ENCODE data around the gene TMEM176A.

TMEM176A gene

GRCh38 chr7:150830937-150831336 lies 30.4 kb downstream of the TMEM176A start:
- no peak overlapping the region for H3K4me3 ChIP-seq (ENCODE audit: low read length)

DNA sequence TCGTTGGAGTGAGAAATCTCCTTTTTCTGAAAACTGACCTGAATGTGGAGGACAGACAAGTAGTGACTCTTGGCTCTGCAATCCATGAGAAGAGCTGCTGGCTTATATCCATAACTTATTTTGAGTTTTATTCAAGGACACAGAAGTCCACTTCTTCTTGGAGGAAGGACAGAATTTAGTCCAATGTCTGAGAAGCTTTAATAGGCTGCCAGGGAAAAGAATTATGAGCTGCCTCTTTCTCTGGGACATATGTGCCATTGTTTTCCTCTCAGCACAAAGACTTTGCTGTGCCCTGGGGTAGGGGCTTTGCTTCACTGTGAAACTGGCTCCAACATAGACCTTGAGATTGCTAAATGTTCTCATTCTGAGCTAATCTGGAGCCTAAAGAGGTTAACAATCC lies 31.3 kb downstream of the TMEM176A start:
- no peak overlapping the region for H3K4me3 ChIP-seq (ENCODE audit: low read length)
- H3K27me3 ChIP-seq (ENCODE audit: insufficient read depth, low read length) = no peaks in the 10 kb centered on the region
- no peaks in the 10 kb centered on the region for H3K36me3 ChIP-seq (ENCODE audit: insufficient read depth, low read length)
- no peaks in the 10 kb centered on the region for H3K4me1 ChIP-seq (ENCODE audit: insufficient read depth, low read length)
- H3K9me3 ChIP-seq (ENCODE audit: low read length) = no peaks in the 10 kb centered on the region
- H2AFZ ChIP-seq (ENCODE audit: low read depth, low read length) = no peak overlapping the region

More at GRCh38 chr7:150830937-150831336, 30.4 kb downstream of the TMEM176A start:
- H3K27me3 ChIP-seq (ENCODE audit: insufficient read depth, low read length) = no peaks in the 10 kb centered on the region
- no peak overlapping the region for H2AFZ ChIP-seq (ENCODE audit: low read depth, low read length)
- no peaks in the 10 kb centered on the region for H3K4me1 ChIP-seq (ENCODE audit: insufficient read depth, low read length)
- no peaks in the 10 kb centered on the region for H3K36me3 ChIP-seq (ENCODE audit: insufficient read depth, low read length)
- H3K9me3 ChIP-seq (ENCODE audit: low read length) = no peaks in the 10 kb centered on the region

DNA sequence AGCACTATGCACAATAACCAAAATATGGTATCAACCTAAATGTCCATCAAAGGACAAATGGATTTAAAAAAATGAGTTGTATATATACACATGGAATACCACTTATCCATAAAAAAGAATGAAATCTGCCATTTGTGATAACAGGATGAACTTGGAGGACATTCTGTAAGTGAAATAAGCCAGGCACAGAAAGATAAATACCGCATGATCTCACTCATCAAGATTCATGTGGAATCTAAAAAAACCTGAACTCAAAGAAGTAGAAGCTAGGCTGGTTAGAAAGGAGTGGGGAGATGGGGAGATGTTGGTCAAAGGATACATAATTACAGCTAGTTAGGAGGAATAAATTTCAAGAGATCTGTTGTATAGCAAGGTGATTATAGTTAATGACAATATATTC lies 34.5 kb downstream of the TMEM176A start:
- peaks cover under 1% of the 10 kb centered on the region for H3K27me3 ChIP-seq (ENCODE audit: insufficient read depth, low read length)
- no peaks in the 10 kb centered on the region for H3K4me1 ChIP-seq (ENCODE audit: insufficient read depth, low read length)
- no peaks in the 10 kb centered on the region for H3K9me3 ChIP-seq (ENCODE audit: low read length)
- no peaks in the 10 kb centered on the region for H3K36me3 ChIP-seq (ENCODE audit: insufficient read depth, low read length)
- H2AFZ ChIP-seq (ENCODE audit: low read depth, low read length) = no peak overlapping the region
- no peak overlapping the region for H3K4me3 ChIP-seq (ENCODE audit: low read length)

DNA sequence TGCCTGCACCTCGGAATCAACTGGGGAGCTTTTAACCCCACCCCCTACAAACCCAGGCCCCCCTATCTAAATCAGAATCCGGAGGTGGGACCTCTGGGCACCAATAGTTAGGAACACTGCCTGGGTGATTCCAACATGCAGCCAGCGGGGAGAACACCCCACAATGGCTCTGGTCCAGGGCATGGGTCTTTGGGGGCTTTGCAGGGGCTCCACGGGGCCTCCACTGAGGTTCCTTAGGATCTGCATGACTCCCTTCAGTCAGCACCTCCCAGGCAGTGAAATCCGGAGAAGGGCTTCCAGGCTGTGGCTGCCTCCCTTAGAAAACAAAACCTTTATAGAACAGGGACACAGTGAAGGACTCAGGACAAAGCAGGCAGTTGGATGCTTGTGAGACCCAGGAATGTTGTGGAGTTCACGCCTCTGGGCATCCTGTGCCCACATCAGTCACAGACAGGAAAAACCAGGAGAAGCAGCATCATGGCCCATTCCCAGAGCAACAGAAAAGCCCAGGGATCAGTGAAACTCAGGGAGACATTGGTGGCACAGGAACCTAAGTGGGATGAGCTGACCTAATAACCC lies 35.2 kb downstream of the TMEM176A start:
- Histone ChIP-seq H3K36me3 (ENCODE audit: insufficient read depth, low read length) (no peaks in the 10 kb centered on the region), H3K4me3 (ENCODE audit: low read length) (no peak overlapping the region), H3K27me3 (ENCODE audit: insufficient read depth, low read length) (peaks cover 3% of the 10 kb centered on the region), H3K4me1 (ENCODE audit: insufficient read depth, low read length) (no peaks in the 10 kb centered on the region), H3K9me3 (ENCODE audit: low read length) (no peaks in the 10 kb centered on the region), H2AFZ (ENCODE audit: low read depth, low read length) (no peak overlapping the region)

DNA sequence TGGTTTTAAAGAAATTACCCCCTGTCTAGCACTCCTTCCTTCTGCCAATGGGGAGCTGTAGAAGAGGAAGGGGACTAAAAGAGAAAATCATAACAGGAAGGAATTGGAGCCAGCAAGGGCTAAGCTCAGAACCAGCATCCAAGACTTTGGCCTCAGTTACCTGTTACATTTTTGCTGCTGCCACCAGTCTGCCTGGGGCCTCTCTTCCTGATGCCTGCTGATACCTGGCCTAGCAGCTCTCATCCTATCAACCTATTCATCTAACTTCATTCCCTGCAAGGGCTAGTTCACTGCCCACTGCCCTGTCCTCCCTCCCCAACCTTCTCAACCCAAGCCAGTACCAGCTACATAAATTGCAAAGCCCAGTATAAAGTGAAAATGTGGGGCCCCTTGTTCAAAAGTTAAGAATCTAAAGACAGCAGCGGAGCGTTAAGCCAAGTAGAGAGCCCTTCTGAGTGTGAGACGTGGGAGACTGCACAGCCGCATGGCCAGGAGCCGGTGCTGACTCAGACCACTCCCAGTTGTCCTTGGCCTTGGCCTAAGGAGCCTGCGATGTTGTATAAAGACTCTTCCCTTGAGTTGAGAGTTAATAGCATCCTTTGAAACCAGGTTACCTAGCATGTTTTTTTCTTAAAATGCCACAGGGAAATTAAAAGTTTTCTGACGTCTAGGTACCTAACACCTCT lies 38.5 kb downstream of the TMEM176A start:
- Histone ChIP-seq H3K9me3 (ENCODE audit: low read length) (no peaks in the 10 kb centered on the region), H3K27me3 (ENCODE audit: insufficient read depth, low read length) (peaks cover 3% of the 10 kb centered on the region), H3K36me3 (ENCODE audit: insufficient read depth, low read length) (no peaks in the 10 kb centered on the region), H3K4me1 (ENCODE audit: insufficient read depth, low read length) (no peaks in the 10 kb centered on the region), H3K4me3 (ENCODE audit: low read length) (no peak overlapping the region), H2AFZ (ENCODE audit: low read depth, low read length) (no peak overlapping the region)

DNA sequence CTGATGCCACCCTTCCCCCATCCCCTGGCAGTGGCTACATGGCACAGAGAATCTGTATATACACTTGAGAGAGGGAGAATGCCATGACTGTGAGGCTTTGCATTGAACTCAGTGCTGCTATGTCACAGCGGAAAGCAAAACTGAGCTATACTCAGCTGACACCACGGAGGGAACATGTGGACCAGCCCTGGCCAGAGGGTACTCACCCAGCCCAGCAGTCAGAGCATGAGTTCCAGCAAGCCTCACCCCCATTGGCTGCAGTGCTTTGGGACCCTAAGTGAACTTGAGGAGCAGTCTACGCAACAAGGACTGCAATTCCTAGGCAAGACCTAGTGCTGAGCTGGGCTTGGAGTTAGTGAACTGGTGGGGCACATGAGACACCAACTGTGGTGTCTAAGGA lies 41.4 kb downstream of the TMEM176A start:
- H3K9me3 ChIP-seq (ENCODE audit: low read length) = no peaks in the 10 kb centered on the region
- peaks cover 3% of the 10 kb centered on the region for H3K27me3 ChIP-seq (ENCODE audit: insufficient read depth, low read length)
- no peaks in the 10 kb centered on the region for H3K36me3 ChIP-seq (ENCODE audit: insufficient read depth, low read length)
- no peak overlapping the region for H2AFZ ChIP-seq (ENCODE audit: low read depth, low read length)
- no peaks in the 10 kb centered on the region for H3K4me1 ChIP-seq (ENCODE audit: insufficient read depth, low read length)
- H3K4me3 ChIP-seq (ENCODE audit: low read length) = no peak overlapping the region

DNA sequence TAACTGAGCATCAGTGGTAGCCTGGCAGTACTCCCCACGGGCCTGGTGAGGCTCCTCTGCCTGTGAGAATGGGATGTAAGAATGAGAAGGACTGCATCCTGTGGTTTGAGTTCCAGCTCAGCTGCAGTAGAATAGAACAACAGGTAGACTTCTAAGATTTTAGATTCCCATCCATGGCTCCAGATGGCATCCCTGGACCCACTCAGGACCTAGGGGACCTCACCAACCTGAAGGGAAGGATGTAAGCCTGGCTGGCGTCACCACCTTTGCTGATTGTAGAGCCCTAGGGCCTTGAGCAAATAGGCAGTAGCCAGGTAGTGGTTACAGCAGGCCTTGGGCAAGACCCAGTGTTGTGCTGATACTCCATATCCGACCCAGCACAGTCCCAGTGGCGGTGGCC lies 42.1 kb downstream of the TMEM176A start:
- no peak overlapping the region for H3K4me3 ChIP-seq (ENCODE audit: low read length)
- H3K9me3 ChIP-seq (ENCODE audit: low read length) = no peaks in the 10 kb centered on the region
- H2AFZ ChIP-seq (ENCODE audit: low read depth, low read length) = no peak overlapping the region
- H3K4me1 ChIP-seq (ENCODE audit: insufficient read depth, low read length) = no peaks in the 10 kb centered on the region
- peaks cover 3% of the 10 kb centered on the region for H3K27me3 ChIP-seq (ENCODE audit: insufficient read depth, low read length)
- no peaks in the 10 kb centered on the region for H3K36me3 ChIP-seq (ENCODE audit: insufficient read depth, low read length)

GRCh38 chr7:150845421-150845861 lies 44.9 kb downstream of the TMEM176A start:
- H3K36me3 ChIP-seq (ENCODE audit: insufficient read depth, low read length) = no peaks in the 10 kb centered on the region
- no peaks in the 10 kb centered on the region for H3K9me3 ChIP-seq (ENCODE audit: low read length)
- H3K27me3 ChIP-seq (ENCODE audit: insufficient read depth, low read length) = no peaks in the 10 kb centered on the region
- H2AFZ ChIP-seq (ENCODE audit: low read depth, low read length) = no peak overlapping the region
- H3K4me3 ChIP-seq (ENCODE audit: low read length) = no peak overlapping the region
- H3K4me1 ChIP-seq (ENCODE audit: insufficient read depth, low read length) = no peaks in the 10 kb centered on the region

GRCh38 chr7:150846291-150847115 lies 45.9 kb downstream of the TMEM176A start:
- Histone ChIP-seq H3K27me3 (ENCODE audit: insufficient read depth, low read length) (no peaks in the 10 kb centered on the region), H2AFZ (ENCODE audit: low read depth, low read length) (no peak overlapping the region), H3K9me3 (ENCODE audit: low read length) (no peaks in the 10 kb centered on the region), H3K36me3 (ENCODE audit: insufficient read depth, low read length) (no peaks in the 10 kb centered on the region), H3K4me3 (ENCODE audit: low read length) (no peak overlapping the region), H3K4me1 (ENCODE audit: insufficient read depth, low read length) (no peaks in the 10 kb centered on the region)

DNA sequence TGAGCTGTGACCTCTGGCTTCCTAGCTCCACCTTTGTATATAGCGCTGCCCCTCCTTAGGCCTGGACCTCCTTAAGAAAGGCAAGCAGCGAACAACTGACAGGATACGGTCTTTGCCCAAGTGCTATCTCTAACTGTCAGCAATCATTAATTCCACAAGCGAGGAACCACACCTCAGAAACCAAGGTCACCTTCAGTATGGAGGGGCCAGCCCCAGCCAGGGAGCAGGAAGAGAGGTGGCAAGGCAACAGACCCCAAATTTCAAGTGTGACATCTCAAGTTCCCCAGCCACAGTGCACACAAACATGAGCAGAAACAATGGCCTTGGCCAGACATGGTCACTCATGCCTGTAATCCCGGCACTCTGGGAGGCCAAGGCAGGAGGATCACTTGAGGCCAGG lies 47.0 kb downstream of the TMEM176A start:
- Histone ChIP-seq H3K27me3 (ENCODE audit: insufficient read depth, low read length) (peaks cover 6% of the 10 kb centered on the region), H3K9me3 (ENCODE audit: low read length) (no peaks in the 10 kb centered on the region), H3K4me1 (ENCODE audit: insufficient read depth, low read length) (no peaks in the 10 kb centered on the region), H3K4me3 (ENCODE audit: low read length) (no peak overlapping the region), H3K36me3 (ENCODE audit: insufficient read depth, low read length) (no peaks in the 10 kb centered on the region), H2AFZ (ENCODE audit: low read depth, low read length) (no peak overlapping the region)

GRCh38 chr7:150848111-150848510 lies 47.5 kb downstream of the TMEM176A start:
- no peak overlapping the region for H2AFZ ChIP-seq (ENCODE audit: low read depth, low read length)
- H3K36me3 ChIP-seq (ENCODE audit: insufficient read depth, low read length) = no peaks in the 10 kb centered on the region
- H3K4me3 ChIP-seq (ENCODE audit: low read length) = no peak overlapping the region
- peaks cover 8% of the 10 kb centered on the region for H3K27me3 ChIP-seq (ENCODE audit: insufficient read depth, low read length)
- no peaks in the 10 kb centered on the region for H3K9me3 ChIP-seq (ENCODE audit: low read length)
- H3K4me1 ChIP-seq (ENCODE audit: insufficient read depth, low read length) = no peaks in the 10 kb centered on the region

GRCh38 chr7:150848561-150849115 lies 48.1 kb downstream of the TMEM176A start:
- no peaks in the 10 kb centered on the region for H3K9me3 ChIP-seq (ENCODE audit: low read length)

DNA sequence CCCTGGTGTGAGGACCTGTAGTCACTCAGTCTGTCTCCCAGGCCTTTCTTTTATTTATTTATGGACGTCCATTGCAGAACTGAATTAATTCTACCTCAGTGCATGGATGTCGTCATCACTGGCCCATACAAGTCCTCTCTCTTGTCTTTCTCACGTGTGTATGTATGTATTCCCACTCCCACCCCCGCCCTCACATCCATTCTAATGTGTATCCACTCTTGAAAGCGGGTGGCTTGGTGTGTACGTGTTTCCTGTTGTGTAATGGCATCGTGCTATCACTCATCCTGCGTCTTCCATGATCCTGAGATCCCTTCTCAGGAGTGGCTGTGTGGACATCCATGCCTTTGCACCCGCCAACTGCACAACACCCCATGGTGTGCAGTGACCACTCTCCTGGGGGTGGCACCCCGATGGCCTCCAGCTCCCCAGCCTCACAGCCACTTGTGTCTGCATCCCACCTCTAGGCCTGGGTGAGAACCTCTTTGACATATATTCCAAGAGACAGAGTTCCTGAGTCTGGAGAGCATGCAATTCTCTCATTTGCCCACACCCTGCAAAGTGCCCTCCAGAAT lies 48.7 kb downstream of the TMEM176A start:
- peaks cover 13% of the 10 kb centered on the region for H3K27me3 ChIP-seq (ENCODE audit: insufficient read depth, low read length)
- no peaks in the 10 kb centered on the region for H3K36me3 ChIP-seq (ENCODE audit: insufficient read depth, low read length)
- no peak overlapping the region for H2AFZ ChIP-seq (ENCODE audit: low read depth, low read length)
- H3K9me3 ChIP-seq (ENCODE audit: low read length) = no peaks in the 10 kb centered on the region
- no peaks in the 10 kb centered on the region for H3K4me1 ChIP-seq (ENCODE audit: insufficient read depth, low read length)
- H3K4me3 ChIP-seq (ENCODE audit: low read length) = no peak overlapping the region

More at GRCh38 chr7:150848561-150849115, 48.1 kb downstream of the TMEM176A start:
- Histone ChIP-seq H3K4me1 (ENCODE audit: insufficient read depth, low read length) (no peaks in the 10 kb centered on the region), H2AFZ (ENCODE audit: low read depth, low read length) (no peak overlapping the region), H3K36me3 (ENCODE audit: insufficient read depth, low read length) (no peaks in the 10 kb centered on the region), H3K4me3 (ENCODE audit: low read length) (no peak overlapping the region), H3K27me3 (ENCODE audit: insufficient read depth, low read length) (peaks cover 8% of the 10 kb centered on the region)

Measured in neuron (in vitro differentiated cells).